GM23338 (cell line): ENCODE results near the gene SHF. TPM values are rescaled to one million over a fixed set of nuclear protein-coding genes. Genes with fewer than 3 reads are reported as not detected.
"Not testable (repeated sequence)": the region's sequence is repeated elsewhere in the genome, so short reads cannot be mapped to it uniquely, and the experiment has no call there.

ENCODE experiments used
- ATAC-seq: fragments of 200-7000 bp; cut with Tn5 transposase; 3 replicates; pipeline ENCODE4 v1.9.1; 2020
- DNase-seq: peaks from one replicate; pipeline ENCODE4 v3.0.0-alpha.2; 2015; ENCODE audit warnings: low spot score
- H2AFZ ChIP-seq: fragments of 200-600 bp; sonication (generic); 2 replicates; pipeline ENCODE4 v1.8.0; 2016; ENCODE audit warnings: antibody characterized with exemption, mild to moderate bottlenecking, moderate library complexity
- H3F3A ChIP-seq: fragments of 200-600 bp; sonication (generic); replicated peaks from 2 replicates; pipeline ENCODE4 v1.8.0; 2017; ENCODE audit warnings: antibody characterized with exemption, mixed run types, low read depth
- H3K27ac ChIP-seq: fragments of 200-600 bp; sonication (generic); 2 replicates; pipeline ENCODE4 v1.6.1; 2016; ENCODE audit warnings: low read depth
- H3K27me3 ChIP-seq: fragments of 200-600 bp; sonication (generic); 2 replicates; pipeline ENCODE4 v1.8.0; 2016; ENCODE audit warnings: mild to moderate bottlenecking, mixed run types, moderate library complexity; ENCODE audit not compliant: insufficient read depth
- H3K36me3 ChIP-seq: fragments of 200-600 bp; sonication (generic); 2 replicates; pipeline ENCODE4 v1.8.0; 2016; ENCODE audit warnings: mild to moderate bottlenecking; ENCODE audit not compliant: insufficient read depth
- H3K4me1 ChIP-seq: fragments of 200-600 bp; sonication (generic); 2 replicates; pipeline ENCODE4 v1.8.0; 2016; ENCODE audit warnings: mild to moderate bottlenecking, moderate library complexity; ENCODE audit not compliant: insufficient read depth
- H3K4me2 ChIP-seq: fragments of 200-600 bp; sonication (generic); 2 replicates; pipeline ENCODE4 v1.7.1; 2017; ENCODE audit warnings: mixed run types
- H3K4me3 ChIP-seq: fragments of 200-600 bp; sonication (generic); 2 replicates; pipeline ENCODE4 v1.6.1; 2016; ENCODE audit warnings: mixed run types
- H3K79me2 ChIP-seq: fragments of 200-600 bp; sonication (generic); replicated peaks from 2 replicates; pipeline ENCODE4 v1.8.0; 2017; ENCODE audit warnings: mild to moderate bottlenecking; ENCODE audit not compliant: insufficient read depth
- H3K9me2 ChIP-seq: fragments of 200-600 bp; sonication (generic); 2 replicates; pipeline ENCODE4 v1.8.0; 2017; ENCODE audit not compliant: insufficient read depth
- H4K20me1 ChIP-seq: fragments of 200-600 bp; sonication (generic); replicated peaks from 2 replicates; pipeline ENCODE4 v1.8.0; 2017; ENCODE audit warnings: mild to moderate bottlenecking; ENCODE audit not compliant: insufficient read depth
- H3K27ac Mint-ChIP-seq: 2 replicates; pipeline ENCODE4 v1.8.0; 2020; ENCODE audit warnings: inconsistent platforms, mild to moderate bottlenecking, moderate library complexity, mixed read lengths
- H3K27me3 Mint-ChIP-seq: 3 replicates; pipeline ENCODE4 v1.8.0; 2022; ENCODE audit warnings: low read depth, mild to moderate bottlenecking, moderate library complexity, mixed read lengths, inconsistent platforms; ENCODE audit not compliant: insufficient read depth, poor library complexity
- H3K36me3 Mint-ChIP-seq: 3 replicates; pipeline ENCODE4 v1.8.0; 2021; ENCODE audit warnings: low read depth, mild to moderate bottlenecking, inconsistent platforms, moderate library complexity, mixed read lengths
- H3K4me1 Mint-ChIP-seq: 3 replicates; pipeline ENCODE4 v1.8.0; 2020; ENCODE audit warnings: mild to moderate bottlenecking, inconsistent platforms, mixed read lengths
- H3K4me3 Mint-ChIP-seq: 3 replicates; pipeline ENCODE4 v1.8.0; 2021; ENCODE audit warnings: moderate library complexity, mild to moderate bottlenecking, inconsistent platforms, mixed read lengths
- H3K9me3 Mint-ChIP-seq: 3 replicates; pipeline ENCODE4 v1.8.0; 2020; ENCODE audit warnings: moderate library complexity, mild to moderate bottlenecking, inconsistent platforms, mixed read lengths
- EZH2phosphoT487 ChIP-seq: fragments of 200-600 bp; sonication (generic); IDR thresholded peaks from one replicate; pipeline ENCODE4 v1.8.1; 2018; ENCODE audit warnings: antibody characterized with exemption; ENCODE audit not compliant: unreplicated experiment
- NANOG ChIP-seq: IDR thresholded peaks from 2 replicates; pipeline ENCODE4 v1.6.1; 2016; ENCODE audit warnings: antibody characterized with exemption, borderline replicate concordance
- POLR2AphosphoS5 ChIP-seq: IDR thresholded peaks from 2 replicates; pipeline ENCODE4 v1.6.1; 2016; ENCODE audit warnings: antibody characterized with exemption, low read depth
- STAT1 ChIP-seq: IDR thresholded peaks from one replicate; pipeline ENCODE4 v1.6.1; 2016; ENCODE audit warnings: antibody characterized with exemption; ENCODE audit not compliant: unreplicated experiment
- long read RNA-seq: library from polyadenylated mRNA; unstranded; transcript quantifications from one replicate; pipeline ENCODE4 v2.0.0, GENCODE V29; 2020; ENCODE audit not compliant: unreplicated experiment
- polyA plus RNA-seq: library from polyadenylated mRNA; unstranded; fragments of >200 nt; fragmentation: Nextera tagmentation; extraction: Ambion mirVana; gene quantifications from 2 replicates; pipeline ENCODE4 v1.2.1, GENCODE V29; 2016
- total RNA-seq: library from RNA; depleted of rRNA; stranded (reverse); fragments of >200 nt; shearing (Covaris generic); gene quantifications from 2 replicates; pipeline ENCODE4 v1.2.3, GENCODE V29; 2014; rRNA removed
- TF ChIP-seq, protein P1 (sequence below): fragments of 250-450 bp; sonication (Bioruptor Pico); IDR thresholded peaks from 2 replicates; pipeline ENCODE4 v1.5.0; 2020; ENCODE audit warnings: mild to moderate bottlenecking, moderate library complexity

The SHF gene
- total RNA-seq (15.1 and 15.6 TPM in 2 replicates), polyA plus RNA-seq (5.8 and 6.6 TPM in 2 replicates)
- long read RNA-seq, partial matches to known transcripts = 0 of 1 reads
- long read RNA-seq, other reads (novel, unspliced or antisense) = 1 of 1 reads

DNA sequence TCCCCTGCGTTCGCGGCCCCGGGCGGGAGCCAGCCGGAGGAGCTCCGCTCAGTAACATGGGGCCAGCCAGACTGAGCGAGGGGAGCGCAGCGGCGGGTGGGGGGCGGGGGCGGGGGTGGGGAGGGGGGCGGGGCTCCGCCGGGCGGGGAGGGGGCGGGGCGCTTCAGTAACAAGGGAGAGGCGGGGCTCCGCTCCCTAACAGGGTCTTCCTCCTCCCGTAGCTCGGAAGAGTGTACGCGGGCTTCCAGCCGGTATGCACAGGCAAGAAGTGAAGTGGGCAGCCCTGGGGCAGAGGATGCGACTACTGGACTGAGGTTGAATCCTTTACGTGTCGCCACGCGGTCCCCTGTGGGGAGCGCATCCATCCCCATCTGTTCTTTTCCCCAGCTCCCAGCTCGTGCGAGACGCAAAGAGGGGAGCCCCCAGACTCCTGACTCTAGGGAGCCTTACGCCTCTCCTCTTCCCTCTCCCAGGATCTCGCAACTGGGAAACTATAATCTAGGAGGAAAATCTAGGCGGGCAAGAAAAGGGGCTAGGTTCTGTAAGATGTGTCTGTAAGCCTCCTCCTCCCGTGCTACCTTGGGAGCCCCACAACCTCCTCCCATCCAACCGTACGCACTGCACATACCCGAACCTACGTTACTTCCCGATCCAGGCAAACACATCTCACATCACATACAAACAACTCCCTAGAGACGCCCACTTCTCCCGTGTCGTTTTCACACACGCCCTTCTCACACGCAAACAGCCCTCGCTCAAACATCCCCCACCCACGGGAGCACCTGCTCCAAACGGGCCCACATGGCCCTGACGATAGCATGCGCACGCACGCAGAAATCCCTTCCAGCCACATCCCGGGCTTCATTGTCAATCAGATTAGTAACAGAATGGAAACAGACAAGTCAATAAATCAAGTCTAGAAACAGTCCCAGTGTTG, at the start of gene SHF:
Gene SHF, minus strand, starts transcription at position 73 of the 937 bp plus-strand sequence. Its CDS starts 15 bp downstream, at position 58.
- no peaks in the 10 kb centered on the region for H3F3A ChIP-seq
- no peaks in the 10 kb centered on the region for H3K36me3 ChIP-seq
- peaks cover 48% of the 10 kb centered on the region for H3K27me3 ChIP-seq
- no peak within 1 kb of the TSS for H3K27ac ChIP-seq
- peaks cover 8% of the 10 kb centered on the region; the same call in 1 of the 2 replicates for H4K20me1 ChIP-seq
- DNase-seq = peak; percentile 75
- 0 out of 2 replicates have a peak, but pooled peaks cover 3% of the 10 kb centered on the region for H3K9me2 ChIP-seq
- ATAC-seq = peak; percentile 68
- peaks cover 3% of the 10 kb centered on the region; the same call in 2 of the 3 replicates for H3K9me3 Mint-ChIP-seq
- peaks cover 32% of the 10 kb centered on the region for H3K27me3 Mint-ChIP-seq
- H3K4me1 Mint-ChIP-seq = peaks cover 40% of the 10 kb centered on the region
- H3K27ac Mint-ChIP-seq = peak within 1 kb of the TSS; percentile 59; the same call in 1 of the 2 replicates
- peak within 1 kb of the TSS; percentile 86 for H3K4me3 ChIP-seq
- peaks cover 20% of the 10 kb centered on the region for H3K79me2 ChIP-seq
- peak within 1 kb of the TSS; percentile 95 for H3K4me3 Mint-ChIP-seq
- no peaks in the 10 kb centered on the region; the same call in 2 of the 3 replicates for H3K36me3 Mint-ChIP-seq
- peak within 1 kb of the TSS; percentile 99 for H2AFZ ChIP-seq
- peak within 1 kb of the TSS; percentile 95 for H3K4me2 ChIP-seq
- H3K4me1 ChIP-seq = peaks cover 29% of the 10 kb centered on the region
- TF ChIP-seq POLR2AphosphoS5 (peak; percentile 74), STAT1 (no peak)

GRCh38 chr15:45236806-45237205, 49.0 kb upstream of the SHF start:
- not testable (repeated sequence) for H3K4me2 ChIP-seq, H2AFZ ChIP-seq, H3K36me3 ChIP-seq, H3K4me3 Mint-ChIP-seq, H3F3A ChIP-seq, H3K4me3 ChIP-seq, H3K27ac Mint-ChIP-seq, H3K27ac ChIP-seq, H4K20me1 ChIP-seq, H3K79me2 ChIP-seq, H3K4me1 ChIP-seq, H3K27me3 Mint-ChIP-seq, H3K36me3 Mint-ChIP-seq, H3K9me2 ChIP-seq, ATAC-seq, DNase-seq, H3K4me1 Mint-ChIP-seq, H3K27me3 ChIP-seq
- peaks cover 78% of the 10 kb centered on the region for H3K9me3 Mint-ChIP-seq

- Histone ChIP-seq H3K36me3 (no peaks in the 10 kb centered on the region), H3K9me2 (no peaks in the 10 kb centered on the region), H3F3A (no peaks in the 10 kb centered on the region), H4K20me1 (no peaks in the 10 kb centered on the region), H2AFZ (no peak overlapping the region), H3K4me2 (no peak overlapping the region), H3K4me1 (no peaks in the 10 kb centered on the region), H3K79me2 (no peaks in the 10 kb centered on the region), H3K27ac (no peak overlapping the region), H3K4me3 (no peak overlapping the region), H3K27me3 (no peaks in the 10 kb centered on the region)
- H3K4me3 Mint-ChIP-seq = no peak overlapping the region
- no peaks in the 10 kb centered on the region; the same call in 1 of the 3 replicates for H3K36me3 Mint-ChIP-seq
- no peak for DNase-seq
- H3K4me1 Mint-ChIP-seq = no peaks in the 10 kb centered on the region; the same call in 2 of the 3 replicates
- ATAC-seq = no peak
- H3K9me3 Mint-ChIP-seq = peaks cover 65% of the 10 kb centered on the region
- peaks cover 2% of the 10 kb centered on the region for H3K27me3 Mint-ChIP-seq
- H3K27ac Mint-ChIP-seq = no peak overlapping the region
- TF ChIP-seq NANOG (no peak), STAT1 (no peak), EZH2phosphoT487 (no peak)
- TF ChIP-seq, protein P1, sequence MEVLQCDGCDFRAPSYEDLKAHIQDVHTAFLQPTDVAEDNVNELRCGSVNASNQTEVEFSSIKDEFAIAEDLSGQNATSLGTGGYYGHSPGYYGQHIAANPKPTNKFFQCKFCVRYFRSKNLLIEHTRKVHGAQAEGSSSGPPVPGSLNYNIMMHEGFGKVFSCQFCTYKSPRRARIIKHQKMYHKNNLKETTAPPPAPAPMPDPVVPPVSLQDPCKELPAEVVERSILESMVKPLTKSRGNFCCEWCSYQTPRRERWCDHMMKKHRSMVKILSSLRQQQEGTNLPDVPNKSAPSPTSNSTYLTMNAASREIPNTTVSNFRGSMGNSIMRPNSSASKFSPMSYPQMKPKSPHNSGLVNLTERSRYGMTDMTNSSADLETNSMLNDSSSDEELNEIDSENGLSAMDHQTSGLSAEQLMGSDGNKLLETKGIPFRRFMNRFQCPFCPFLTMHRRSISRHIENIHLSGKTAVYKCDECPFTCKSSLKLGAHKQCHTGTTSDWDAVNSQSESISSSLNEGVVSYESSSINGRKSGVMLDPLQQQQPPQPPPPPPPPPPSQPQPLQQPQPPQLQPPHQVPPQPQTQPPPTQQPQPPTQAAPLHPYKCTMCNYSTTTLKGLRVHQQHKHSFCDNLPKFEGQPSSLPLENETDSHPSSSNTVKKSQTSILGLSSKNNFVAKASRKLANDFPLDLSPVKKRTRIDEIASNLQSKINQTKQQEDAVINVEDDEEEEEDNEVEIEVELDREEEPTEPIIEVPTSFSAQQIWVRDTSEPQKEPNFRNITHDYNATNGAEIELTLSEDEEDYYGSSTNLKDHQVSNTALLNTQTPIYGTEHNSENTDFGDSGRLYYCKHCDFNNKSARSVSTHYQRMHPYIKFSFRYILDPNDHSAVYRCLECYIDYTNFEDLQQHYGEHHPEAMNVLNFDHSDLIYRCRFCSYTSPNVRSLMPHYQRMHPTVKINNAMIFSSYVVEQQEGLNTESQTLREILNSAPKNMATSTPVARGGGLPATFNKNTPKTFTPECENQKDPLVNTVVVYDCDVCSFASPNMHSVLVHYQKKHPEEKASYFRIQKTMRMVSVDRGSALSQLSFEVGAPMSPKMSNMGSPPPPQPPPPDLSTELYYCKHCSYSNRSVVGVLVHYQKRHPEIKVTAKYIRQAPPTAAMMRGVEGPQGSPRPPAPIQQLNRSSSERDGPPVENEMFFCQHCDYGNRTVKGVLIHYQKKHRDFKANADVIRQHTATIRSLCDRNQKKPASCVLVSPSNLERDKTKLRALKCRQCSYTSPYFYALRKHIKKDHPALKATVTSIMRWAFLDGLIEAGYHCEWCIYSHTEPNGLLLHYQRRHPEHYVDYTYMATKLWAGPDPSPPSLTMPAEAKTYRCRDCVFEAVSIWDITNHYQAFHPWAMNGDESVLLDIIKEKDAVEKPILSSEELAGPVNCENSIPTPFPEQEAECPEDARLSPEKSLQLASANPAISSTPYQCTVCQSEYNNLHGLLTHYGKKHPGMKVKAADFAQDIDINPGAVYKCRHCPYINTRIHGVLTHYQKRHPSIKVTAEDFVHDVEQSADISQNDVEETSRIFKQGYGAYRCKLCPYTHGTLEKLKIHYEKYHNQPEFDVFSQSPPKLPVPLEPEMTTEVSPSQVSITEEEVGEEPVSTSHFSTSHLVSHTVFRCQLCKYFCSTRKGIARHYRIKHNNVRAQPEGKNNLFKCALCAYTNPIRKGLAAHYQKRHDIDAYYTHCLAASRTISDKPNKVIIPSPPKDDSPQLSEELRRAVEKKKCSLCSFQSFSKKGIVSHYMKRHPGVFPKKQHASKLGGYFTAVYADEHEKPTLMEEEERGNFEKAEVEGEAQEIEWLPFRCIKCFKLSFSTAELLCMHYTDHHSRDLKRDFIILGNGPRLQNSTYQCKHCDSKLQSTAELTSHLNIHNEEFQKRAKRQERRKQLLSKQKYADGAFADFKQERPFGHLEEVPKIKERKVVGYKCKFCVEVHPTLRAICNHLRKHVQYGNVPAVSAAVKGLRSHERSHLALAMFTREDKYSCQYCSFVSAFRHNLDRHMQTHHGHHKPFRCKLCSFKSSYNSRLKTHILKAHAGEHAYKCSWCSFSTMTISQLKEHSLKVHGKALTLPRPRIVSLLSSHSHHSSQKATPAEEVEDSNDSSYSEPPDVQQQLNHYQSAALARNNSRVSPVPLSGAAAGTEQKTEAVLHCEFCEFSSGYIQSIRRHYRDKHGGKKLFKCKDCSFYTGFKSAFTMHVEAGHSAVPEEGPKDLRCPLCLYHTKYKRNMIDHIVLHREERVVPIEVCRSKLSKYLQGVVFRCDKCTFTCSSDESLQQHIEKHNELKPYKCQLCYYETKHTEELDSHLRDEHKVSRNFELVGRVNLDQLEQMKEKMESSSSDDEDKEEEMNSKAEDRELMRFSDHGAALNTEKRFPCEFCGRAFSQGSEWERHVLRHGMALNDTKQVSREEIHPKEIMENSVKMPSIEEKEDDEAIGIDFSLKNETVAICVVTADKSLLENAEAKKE (CRISPR knock-in tag) = no peak
These were observed 46.9 kb upstream of the SHF start for GRCh38 chr15:45234562-45235235.
